Pons (tissue), 1 donor: ENCODE data around the gene SMURF2.
A peak's percentile ranks its signal among the peaks of the same experiment; 100 is the strongest.
"Not testable (repeated sequence)": the region's sequence is repeated elsewhere in the genome, so short reads cannot be mapped to it uniquely, and the experiment has no call there.

ENCODE experiments used
- DNase-seq: peaks from one replicate; pipeline ENCODE4 v3.0.0-alpha.2; 2016; ENCODE audit warnings: low spot score

Gene SMURF2

DNA sequence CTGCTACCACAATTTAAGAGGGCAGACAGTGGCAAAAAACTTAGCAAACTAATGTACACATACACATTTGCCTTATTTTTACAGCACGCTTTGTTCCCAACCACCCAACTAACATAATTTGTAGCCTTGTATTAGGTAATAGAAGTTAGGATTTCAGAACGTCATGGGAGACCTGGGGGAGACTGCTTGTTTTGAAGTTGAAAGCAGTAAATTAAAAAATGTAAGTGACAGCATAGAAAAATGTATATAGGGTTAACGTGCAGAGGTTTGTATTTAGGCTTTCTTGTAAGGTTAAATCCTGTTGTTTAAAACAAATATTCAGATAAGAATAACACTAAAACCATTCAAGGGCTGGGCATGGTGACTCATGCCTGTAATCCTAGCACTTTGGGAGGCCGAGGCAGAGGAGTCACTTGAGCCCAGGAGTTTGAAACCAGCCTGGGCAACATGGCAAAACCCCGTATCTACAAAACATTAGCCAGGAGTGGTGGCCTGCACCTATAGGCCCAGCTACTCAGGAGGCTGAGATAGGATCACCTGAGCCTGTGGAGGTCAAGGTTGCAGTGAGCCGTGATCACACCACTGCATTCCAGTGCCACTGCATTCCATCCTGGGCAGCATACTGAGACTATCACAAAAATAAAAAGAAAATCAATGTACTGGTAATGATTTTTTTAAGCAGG, 2.3 kb upstream of the SMURF2 start:
- DNase-seq, result not testable (repeated sequence)

DNA sequence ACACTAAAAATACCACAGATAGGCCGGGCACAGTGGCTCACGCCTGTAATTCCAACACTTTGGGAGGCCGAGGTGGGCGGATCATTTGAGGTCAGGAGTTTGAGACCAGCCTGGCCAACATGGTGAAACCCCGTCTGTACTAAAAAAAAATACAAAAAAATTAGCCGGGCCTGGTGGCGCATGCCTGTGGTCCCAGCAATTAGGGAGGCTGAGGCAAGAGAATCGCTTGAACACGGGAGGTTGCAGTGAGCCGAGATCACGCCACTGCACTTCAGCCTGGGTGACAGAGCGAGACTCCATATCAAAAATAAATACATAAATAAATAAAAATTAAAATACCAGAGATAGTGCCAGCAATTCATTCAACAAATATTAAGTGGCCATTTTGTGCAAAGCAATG, 1.7 kb upstream of the SMURF2 start:
- DNase-seq, result not testable (repeated sequence)

DNA sequence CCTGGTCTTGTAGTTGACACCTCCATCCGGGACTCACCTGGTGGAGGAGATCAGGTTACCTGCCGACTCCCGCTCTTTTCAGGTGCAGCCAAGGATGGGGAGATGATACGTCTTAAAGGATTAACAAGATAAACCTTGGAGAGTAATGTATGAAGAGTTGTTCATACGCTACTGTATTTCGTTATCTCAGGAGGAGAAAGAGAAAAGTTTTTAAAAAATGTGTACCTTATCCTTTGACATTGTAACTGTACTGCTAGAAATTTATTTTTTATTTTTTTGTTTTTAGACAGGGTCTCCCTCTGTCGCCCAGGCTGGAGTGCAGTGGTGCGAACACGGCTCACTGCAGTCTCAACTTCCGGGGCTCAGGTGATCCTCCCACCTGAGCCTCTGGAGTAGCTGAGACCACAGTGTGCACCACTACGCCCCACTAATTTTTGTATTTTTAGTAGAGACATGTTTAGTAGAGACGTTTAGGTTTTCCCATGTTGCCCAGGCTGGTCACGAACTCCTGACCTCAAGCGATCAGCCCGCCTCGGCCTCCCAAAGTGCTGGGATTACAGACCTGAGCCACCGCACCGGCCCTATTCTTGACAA, 764 bp upstream of the SMURF2 start:
- no peak for DNase-seq

DNA sequence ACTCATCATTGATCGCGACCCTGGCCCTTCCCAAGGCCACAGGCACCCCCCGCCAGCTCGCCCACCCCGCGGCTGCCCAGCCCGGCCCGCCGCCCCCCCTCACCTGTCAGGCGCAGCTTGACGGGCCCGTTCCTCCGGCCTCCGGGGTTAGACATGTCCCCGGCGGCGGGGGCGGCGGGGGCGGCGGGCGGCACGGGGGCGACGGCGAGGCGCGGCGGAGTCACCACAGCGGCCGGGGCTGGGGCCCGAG, 456 bp downstream of the SMURF2 start:
- peak; percentile 7 for DNase-seq

DNA sequence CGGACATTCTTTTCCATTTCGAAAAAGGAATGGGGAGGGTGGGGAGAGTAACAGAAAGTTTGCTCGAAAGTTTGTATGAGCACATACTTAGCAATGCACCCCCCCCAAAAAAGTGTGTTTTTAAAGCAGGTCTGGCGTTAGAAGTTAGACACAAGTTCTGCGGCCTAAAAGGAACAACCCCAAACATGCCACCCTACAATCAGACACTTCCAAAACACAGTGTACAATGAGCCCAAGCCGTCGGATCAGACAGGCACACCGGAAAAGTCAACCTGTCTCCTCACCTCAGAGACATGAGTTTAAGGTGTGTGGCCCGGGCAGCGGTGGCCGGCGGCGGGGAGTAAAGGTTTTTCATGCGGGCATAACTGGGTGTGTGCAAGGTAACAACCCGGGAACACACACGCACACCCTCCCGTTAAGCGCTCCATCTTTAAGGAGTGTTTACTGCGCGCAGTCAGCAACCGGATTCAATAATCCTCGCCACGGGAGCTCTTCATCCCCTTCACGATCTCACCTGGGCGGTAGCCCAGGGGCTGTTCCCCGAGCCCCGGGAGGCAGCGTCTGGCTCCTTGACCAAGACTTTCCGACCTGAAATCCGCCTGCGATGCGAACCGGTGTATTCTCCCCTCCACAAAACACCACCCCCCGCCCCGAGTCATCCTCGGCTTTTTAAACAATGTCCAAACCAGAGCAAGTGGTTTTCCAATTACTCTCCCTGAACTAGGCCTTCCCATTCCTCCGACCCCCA, 955 bp downstream of the SMURF2 start:
- peak; percentile 14 for DNase-seq

DNA sequence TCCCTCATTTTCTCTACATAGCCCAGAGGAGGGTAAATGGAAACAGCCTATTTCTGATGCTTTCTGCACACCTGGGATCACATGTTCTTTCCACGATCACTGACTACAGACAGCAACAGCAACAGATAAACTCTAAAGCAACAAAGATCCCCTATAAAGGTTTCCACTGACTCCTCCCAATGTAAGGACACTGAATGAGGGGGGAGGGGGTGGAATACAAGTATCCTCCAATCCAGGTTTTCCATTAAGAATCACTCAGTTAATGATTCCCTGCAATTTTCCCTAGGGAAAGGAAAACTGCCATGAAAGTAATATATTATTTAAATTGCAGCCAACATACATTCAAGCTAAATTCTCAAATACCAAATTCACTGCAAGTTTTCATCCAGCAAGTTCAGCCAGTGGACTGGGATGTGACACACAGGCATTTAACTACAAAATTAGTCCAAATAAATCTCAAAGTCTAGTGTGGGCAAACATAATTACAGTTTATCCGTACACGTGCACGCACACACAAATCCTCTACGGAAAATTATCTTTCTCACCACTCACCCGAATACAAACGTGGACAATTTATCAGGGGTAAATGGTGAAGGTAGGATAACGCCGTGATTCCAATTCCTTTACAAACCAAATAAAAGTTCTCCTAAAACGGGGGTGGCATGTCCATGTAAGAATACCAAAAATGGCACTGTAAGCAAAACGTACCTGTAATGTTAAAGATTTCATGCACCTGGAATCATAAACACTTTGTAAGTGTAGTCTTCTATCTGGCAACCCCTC, 1.7 kb downstream of the SMURF2 start:
- DNase-seq, result not testable (repeated sequence)

DNA sequence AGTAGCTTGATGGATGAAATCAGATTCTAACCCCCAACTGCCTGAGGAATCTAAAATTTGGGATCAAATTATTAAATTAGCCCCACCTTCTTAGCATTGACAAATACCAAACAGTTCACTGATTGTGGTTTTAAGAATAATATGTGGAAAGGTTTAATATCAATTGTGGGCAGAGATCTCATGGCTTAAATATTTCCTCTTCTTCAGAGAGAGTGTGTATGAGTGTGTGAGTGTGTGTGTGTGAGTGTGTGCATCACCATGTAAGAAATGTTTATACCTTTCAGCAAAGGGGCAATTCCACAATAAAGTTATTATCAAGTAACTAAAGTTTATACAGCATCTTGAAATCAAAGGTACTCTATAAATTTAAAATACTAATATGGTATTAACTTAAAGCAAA, 3.2 kb downstream of the SMURF2 start:
- no peak for DNase-seq

DNA sequence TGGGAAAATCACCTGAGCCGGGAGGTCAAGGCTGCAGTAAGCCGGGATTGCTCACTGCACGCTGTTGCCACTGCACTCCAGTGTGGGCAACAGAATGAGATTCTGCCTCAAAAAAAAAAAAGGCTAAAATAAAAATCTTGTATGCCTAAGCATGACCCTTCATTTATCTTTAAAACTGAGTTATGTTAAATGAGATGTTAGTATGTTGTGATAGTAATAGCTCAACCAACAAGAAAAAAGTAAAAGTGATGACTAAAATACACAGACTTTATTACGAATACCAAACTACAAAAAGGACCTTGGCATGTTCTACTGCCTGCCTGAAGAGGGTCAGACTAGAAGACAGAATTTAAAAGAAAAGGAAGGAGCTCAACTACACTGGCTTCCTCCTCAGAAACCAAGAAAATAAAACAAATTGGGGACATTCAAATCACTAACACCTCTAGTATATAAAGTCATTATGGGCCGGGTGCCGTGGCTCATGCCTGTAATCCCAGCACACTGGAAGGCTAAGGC, 4.4 kb downstream of the SMURF2 start:
- no peak for DNase-seq

DNA sequence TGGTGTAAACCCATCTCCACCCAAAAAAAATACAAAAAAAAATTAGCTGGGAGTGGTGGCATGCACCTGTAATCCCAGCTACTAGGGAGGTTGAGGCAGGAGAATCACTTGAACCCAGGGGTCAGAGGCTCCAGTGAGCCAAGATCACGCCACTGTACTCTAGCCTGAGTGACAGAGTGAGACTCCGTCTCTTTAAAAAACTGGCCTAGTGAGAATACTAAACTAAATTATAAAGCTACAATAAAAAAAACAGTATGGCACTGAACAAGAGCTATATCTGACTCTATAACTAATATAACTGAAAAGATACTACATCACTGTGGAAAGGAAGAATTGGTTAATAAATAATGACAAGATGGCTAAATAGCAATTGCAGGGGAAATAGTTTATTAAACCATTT, 6.4 kb downstream of the SMURF2 start:
- DNase-seq, result no peak

DNA sequence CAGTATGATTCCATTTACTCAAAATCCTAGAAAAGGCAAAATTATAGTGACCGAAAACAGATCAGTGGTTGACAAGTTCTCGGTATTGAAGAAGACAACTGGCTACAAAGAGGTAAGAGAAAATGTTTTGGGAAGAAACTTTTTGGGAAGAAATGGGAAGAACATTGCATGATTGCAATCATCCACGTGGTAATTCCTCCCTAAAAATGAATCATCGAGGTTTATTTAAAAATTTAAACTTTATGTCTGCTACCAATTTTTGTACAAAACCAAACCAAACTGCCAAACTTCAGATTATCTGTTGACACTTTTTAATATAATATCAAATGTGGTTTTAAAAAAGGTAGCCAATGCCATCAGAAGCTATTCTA, 8.1 kb downstream of the SMURF2 start:
- DNase-seq, result no peak

DNA sequence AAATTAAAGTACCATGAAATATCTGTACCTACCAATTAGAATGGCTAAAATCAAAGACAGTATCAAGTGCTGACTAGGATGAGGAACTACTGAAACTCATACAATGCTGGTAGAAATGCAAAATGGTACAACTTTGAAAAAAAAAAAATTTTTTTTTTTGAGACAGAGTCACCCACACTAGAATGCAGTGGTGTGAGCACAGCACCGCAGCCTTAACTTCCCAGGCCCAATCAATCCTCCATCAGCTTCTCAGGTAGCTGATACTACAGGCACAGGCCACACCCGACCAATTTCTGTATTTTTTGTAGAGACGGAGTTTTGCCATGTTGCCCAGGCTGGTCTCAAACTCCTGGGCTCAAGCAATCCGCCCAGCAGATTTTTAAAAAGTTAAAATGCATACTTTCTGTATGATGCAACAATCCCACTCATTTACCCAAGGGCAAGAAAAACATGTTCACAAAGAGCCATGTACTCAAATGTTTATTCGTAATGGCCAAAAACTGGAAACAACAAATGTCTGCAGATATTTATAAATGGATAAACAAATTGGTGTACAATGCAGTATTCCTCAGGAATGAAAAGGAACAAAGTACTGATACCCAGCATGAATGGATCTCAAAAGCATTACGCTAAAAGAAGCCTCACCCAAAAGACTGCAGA, 8.7 kb downstream of the SMURF2 start:
- no peak for DNase-seq

DNA sequence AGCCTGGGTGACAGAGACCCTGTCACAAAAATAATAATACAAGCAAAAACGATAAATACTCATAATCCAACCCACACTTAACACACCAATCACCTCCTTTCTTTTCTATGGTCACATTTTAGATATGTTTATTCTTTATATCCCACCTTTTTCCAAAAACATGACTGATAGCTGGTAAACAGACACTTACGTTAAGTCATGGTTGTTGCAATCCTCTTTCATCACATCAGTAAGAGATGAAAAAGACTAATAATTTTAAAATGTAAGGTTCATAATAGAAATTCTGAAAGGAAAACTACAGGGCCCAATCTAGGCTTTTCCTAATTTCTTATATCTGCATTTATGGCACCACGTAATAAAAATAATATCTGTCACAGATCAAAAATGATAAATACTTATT, 10.2 kb downstream of the SMURF2 start:
- DNase-seq, result no peak

DNA sequence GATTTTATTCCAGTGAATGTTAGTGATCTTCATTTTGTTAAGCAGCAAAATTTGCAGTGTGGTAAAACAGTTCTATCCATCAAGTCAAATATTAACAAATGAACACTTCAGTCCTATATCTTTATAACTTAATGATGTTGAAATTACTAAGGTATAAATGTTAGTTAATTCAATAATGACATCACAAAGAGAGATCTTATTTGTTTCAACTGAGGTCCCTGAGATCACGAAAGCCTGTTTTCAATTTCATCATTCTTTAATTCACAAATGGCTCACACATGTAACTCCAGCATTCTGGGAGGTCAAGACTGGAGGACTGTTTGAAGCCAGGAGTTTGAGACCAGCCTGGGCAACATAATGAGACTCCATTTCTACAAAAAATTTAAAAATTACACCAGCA, 13.9 kb downstream of the SMURF2 start:
- DNase-seq, result no peak

DNA sequence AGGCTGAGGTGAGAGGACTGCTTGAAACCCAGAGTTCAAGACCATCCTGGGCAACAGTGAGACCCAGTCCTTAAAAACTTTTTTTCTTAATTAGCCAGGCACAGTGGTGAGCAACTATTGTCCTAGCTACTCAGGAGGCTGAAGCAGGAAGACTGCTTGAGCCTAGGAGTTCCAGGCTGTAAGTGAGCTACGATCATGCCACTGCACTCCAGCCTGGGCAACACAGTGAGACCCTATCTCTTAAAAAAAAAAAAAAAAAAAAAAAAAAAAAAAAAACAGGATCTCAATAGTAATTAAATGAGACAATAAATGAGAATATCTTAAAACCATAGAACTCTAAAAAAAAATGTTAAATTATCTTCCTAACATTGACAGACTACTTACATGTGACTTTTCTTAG, 14.3 kb downstream of the SMURF2 start:
- no peak for DNase-seq

DNA sequence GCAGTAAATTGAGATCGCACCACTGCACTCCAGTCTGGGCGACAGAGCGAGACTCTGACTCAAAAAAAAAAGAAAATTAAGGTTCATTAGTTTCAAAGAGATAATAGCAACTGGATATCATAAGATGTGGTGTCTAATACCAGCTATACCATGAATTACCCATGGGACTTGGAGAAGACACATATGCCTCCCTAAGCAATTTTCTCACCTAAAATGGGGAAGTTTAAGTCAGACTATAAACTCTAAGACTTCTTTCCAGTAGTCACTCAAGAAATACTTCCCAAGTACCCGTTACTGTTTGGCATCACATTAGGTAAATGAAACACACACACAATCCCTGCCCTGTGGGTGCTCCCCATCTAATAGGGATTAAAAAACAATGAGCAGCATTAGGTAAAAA, 22.6 kb downstream of the SMURF2 start:
- DNase-seq, result no peak

DNA sequence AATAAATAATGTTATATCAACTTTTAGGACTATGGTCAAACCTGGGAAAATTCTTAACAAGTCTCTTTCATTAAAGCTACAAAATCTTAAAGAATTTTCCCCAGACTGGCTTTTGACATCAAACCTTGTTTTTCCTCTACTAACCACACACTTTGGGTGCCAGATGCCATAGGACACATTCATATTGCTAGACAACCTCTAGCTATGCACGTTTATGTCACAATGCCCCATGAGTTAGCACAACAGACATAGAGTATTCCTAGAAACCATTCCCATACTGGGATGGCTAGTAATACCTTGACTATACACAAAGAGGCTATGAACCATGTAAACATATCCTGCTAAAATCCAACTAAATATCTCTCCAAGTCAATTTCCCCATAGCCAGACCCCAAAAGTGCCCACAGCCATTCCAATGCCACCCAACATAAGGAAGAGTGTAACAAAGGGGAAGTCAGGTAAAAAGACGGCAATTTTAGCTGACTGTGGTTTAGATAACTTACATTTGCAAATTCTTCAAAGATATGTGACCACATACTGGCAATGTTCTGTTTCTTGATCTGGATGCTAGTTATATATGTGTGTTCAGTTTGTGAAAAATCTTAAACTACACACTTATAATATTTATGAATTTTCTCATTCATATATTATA, 23.4 kb downstream of the SMURF2 start:
- no peak for DNase-seq

DNA sequence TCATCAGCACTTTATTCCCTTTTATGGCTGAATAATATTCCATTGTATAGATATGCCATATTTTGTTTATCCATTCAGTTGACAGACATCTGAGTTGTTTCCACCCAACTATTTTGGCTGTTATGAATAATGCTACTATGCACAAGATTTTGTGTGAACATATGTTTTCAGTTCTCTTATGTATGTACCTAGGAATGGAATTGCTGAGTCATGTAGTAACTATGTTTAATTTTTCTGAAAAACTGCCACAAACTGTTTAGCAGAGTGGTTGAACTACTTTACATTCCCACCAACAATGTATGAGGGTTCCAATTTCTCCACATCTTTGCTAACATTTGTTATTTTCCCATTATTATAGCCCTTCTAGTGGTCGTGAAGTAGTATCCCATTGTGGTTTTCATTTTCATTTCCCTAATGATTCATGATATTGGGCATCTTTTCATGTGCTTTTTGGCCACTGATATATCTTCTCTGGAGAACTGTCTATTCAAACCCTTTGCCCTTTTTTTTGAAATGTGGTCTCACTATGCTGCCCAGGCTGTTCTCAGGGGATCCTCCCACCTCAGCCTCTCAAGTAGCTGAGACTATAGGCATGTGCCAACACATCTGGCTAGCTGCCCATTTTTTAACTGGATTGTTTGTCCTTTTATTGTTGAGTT, 26.3 kb downstream of the SMURF2 start:
- DNase-seq, result no peak

DNA sequence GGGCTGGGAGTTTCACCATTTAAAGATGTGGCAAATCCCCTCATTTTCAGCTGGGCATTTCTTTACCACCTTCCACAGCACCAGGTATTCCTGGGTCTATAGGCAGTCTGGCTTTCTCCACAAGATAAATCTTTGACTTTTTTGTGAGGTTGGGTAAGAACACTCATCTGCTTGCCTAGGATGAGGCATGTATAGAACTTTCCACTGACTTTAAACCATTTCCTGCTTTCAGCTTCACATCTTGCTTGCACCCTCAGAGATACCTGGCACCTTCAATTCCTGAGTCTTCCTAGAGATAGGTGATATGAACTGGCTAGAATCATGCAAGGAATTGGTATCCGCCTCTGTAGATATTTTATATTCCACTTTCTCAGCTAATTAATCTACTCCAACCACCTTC, 27.9 kb downstream of the SMURF2 start:
- no peak for DNase-seq

DNA sequence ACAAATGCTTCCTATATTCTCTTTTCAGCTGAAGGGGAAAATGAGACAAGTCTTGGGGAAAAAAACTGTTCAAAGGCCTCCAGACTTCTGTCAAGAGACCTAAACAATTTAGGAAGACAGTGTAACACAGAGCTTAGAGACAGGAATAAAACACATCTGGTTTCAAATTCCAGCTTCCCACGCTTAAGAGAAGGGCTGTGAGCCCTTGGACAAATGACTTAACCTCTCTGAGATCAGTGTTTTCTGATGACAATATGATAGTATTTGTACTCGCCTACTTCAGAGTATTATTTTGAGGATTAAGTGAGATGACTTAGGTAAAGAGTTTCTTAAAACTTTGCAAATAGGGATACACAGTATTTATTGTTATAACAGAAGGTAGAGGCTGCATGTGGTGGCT, 29.5 kb downstream of the SMURF2 start:
- no peak for DNase-seq

DNA sequence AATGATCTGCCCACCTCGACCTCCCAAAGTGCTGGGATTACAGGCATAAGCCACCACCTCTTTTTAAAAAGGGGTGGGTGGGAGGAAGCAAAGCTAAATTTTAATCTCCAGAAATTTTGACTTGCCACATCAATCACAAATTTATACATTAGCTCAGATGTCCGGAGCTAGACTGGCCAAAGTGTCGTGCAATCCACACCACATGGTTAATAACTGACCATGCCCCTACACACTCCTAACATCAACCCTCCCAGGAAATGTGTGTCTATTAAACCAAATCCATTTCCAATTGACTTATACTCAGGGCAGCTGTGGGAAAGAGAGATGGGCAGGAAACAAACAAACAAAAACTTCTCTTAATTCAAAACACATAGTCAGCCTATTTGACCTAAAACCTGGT, 29.9 kb downstream of the SMURF2 start:
- no peak for DNase-seq
